ENCODE results near the gene PIKFYVE. TPM values are rescaled to one million over a fixed set of nuclear protein-coding genes. Genes with fewer than 3 reads are reported as not detected.

PIKFYVE gene
- total RNA-seq, 1 donor from 2014 or later, result 14.8 TPM

- intact Hi-C loops (cut with DNase I), result no loop called here
- no peak for ATAC-seq
- DNase-seq (ENCODE audit: missing footprints), result no peak
Measured at GRCh38 chr2:208294482-208295024, 28.5 kb downstream of the PIKFYVE start.

- no peak for ATAC-seq
- no peak for DNase-seq (ENCODE audit: missing footprints)
- intact Hi-C loops (cut with DNase I), result no loop called here
Measured at GRCh38 chr2:208295834-208296233, 29.8 kb downstream of the PIKFYVE start.

- intact Hi-C loops (cut with DNase I), result no loop called here
- no peak for DNase-seq (ENCODE audit: missing footprints)
- no peak for ATAC-seq
Measured at GRCh38 chr2:208296610-208297009, 30.6 kb downstream of the PIKFYVE start.

- intact Hi-C loops (cut with DNase I), result no loop called here
- no peak for ATAC-seq
Measured at GRCh38 chr2:208297961-208298360, 31.9 kb downstream of the PIKFYVE start.

GRCh38 chr2:208300847-208301618 lies 35.0 kb downstream of the PIKFYVE start:
- no peak for DNase-seq (ENCODE audit: missing footprints)
- ATAC-seq, result no peak
- intact Hi-C loops (cut with DNase I), result no loop called here

More at GRCh38 chr2:208297961-208298360, 31.9 kb downstream of the PIKFYVE start:
- DNase-seq (ENCODE audit: missing footprints), result no peak

- DNase-seq (ENCODE audit: missing footprints) (no peak), ATAC-seq (no peak)
- intact Hi-C loops (cut with DNase I), result no loop called here
Measured at GRCh38 chr2:208304157-208304556, 38.1 kb downstream of the PIKFYVE start.

- DNase-seq (ENCODE audit: missing footprints), result no peak
- intact Hi-C loops (cut with DNase I), result no loop called here
- no peak for ATAC-seq
Measured at GRCh38 chr2:208304695-208305094, 38.6 kb downstream of the PIKFYVE start.

- DNase-seq (ENCODE audit: missing footprints) (no peak), ATAC-seq (no peak)
- intact Hi-C loops (cut with DNase I), result no loop called here
Measured at GRCh38 chr2:208306291-208306690, 40.2 kb downstream of the PIKFYVE start.

- intact Hi-C loops (cut with DNase I), result no loop called here
- ATAC-seq (no peak), DNase-seq (ENCODE audit: missing footprints) (no peak)
Measured at GRCh38 chr2:208311321-208311720, 45.3 kb downstream of the PIKFYVE start.

- intact Hi-C loops (cut with DNase I), result no loop called here
- ATAC-seq (no peak), DNase-seq (ENCODE audit: missing footprints) (no peak)
Measured at GRCh38 chr2:208311954-208312353, 45.9 kb downstream of the PIKFYVE start.

- intact Hi-C loops (cut with DNase I), result no loop called here
- no peak for DNase-seq (ENCODE audit: missing footprints)
- no peak for ATAC-seq
Measured at GRCh38 chr2:208315081-208315788, 49.2 kb downstream of the PIKFYVE start.

GRCh38 chr2:208318127-208318526 lies 52.1 kb downstream of the PIKFYVE start:
- ATAC-seq (no peak), DNase-seq (ENCODE audit: missing footprints) (no peak)
- intact Hi-C loops (cut with DNase I), result no loop called here

GRCh38 chr2:208319391-208319790 lies 53.3 kb downstream of the PIKFYVE start:
- intact Hi-C loops (cut with DNase I), result no loop called here
- no peak for ATAC-seq

GRCh38 chr2:208320686-208321085 lies 54.6 kb downstream of the PIKFYVE start:
- DNase-seq (ENCODE audit: missing footprints) (no peak), ATAC-seq (peak; percentile 93)
- intact Hi-C loops (cut with DNase I), result loop anchor here (5.0 kb wide), 1 partner anchor 53 kb away; the partner anchor contains the start of gene PIKFYVE

More at GRCh38 chr2:208319391-208319790, 53.3 kb downstream of the PIKFYVE start:
- no peak for DNase-seq (ENCODE audit: missing footprints)

GRCh38 chr2:208326016-208326415 lies 60.0 kb downstream of the PIKFYVE start:
- intact Hi-C loops (cut with DNase I), result no loop called here
- DNase-seq (ENCODE audit: missing footprints) (no peak), ATAC-seq (no peak)

- ATAC-seq (no peak), DNase-seq (ENCODE audit: missing footprints) (no peak)
- intact Hi-C loops (cut with DNase I), result no loop called here
Measured at GRCh38 chr2:208329485-208329884, 63.4 kb downstream of the PIKFYVE start.

- intact Hi-C loops (cut with DNase I), result no loop called here
- DNase-seq (ENCODE audit: missing footprints) (no peak), ATAC-seq (no peak)
Measured at GRCh38 chr2:208334230-208334629, 68.2 kb downstream of the PIKFYVE start.

GRCh38 chr2:208346756-208347155 lies 80.7 kb downstream of the PIKFYVE start:
- intact Hi-C loops (cut with DNase I), result no loop called here
- no peak for ATAC-seq

GRCh38 chr2:208350610-208351009 lies 84.6 kb downstream of the PIKFYVE start:
- ATAC-seq, result no peak
- DNase-seq (ENCODE audit: missing footprints), result no peak
- intact Hi-C loops (cut with DNase I), result no loop called here

More at GRCh38 chr2:208346756-208347155, 80.7 kb downstream of the PIKFYVE start:
- no peak for DNase-seq (ENCODE audit: missing footprints)
